GM19468 (cell line): ENCODE measurements around the gene COL16A1.

Source experiments
- ATAC-seq: cut with Tn5 transposase; IDR thresholded peaks from one replicate; pipeline ENCODE4 v1.9.1; 2021; ENCODE audit warnings: mild to moderate bottlenecking, moderate library complexity, moderate number of reproducible peaks; ENCODE audit not compliant: unreplicated experiment; ENCODE audit errors: extremely low read depth

The COL16A1 gene

GRCh38 chr1:31703431-31704270 lies at the start of gene COL16A1:
Gene COL16A1, minus strand, starts transcription at chr1:31704017. Its CDS starts 1,824 bp downstream, at chr1:31702193.
- no peak for ATAC-seq

- no peak for ATAC-seq
These were observed 49.2 kb upstream of the COL16A1 start for GRCh38 chr1:31752952-31753475.

- no peak for ATAC-seq
These were observed 48.4 kb upstream of the COL16A1 start for GRCh38 chr1:31752258-31752657.

GRCh38 chr1:31751822-31752241 lies 48.0 kb upstream of the COL16A1 start:
- ATAC-seq, result no peak

- no peak for ATAC-seq
These were observed 47.2 kb upstream of the COL16A1 start for GRCh38 chr1:31750858-31751510.

- ATAC-seq, result no peak
These were observed 46.2 kb upstream of the COL16A1 start for GRCh38 chr1:31749785-31750735.

GRCh38 chr1:31748365-31748764 lies 44.5 kb upstream of the COL16A1 start:
- no peak for ATAC-seq

- no peak for ATAC-seq
These were observed 43.5 kb upstream of the COL16A1 start for GRCh38 chr1:31747304-31747703.

GRCh38 chr1:31746687-31747086 lies 42.9 kb upstream of the COL16A1 start:
- ATAC-seq, result no peak

- ATAC-seq, result no peak
These were observed 42.3 kb upstream of the COL16A1 start for GRCh38 chr1:31745946-31746670.

- ATAC-seq, result no peak
These were observed 41.5 kb upstream of the COL16A1 start for GRCh38 chr1:31745096-31745945.

- no peak for ATAC-seq
These were observed 40.5 kb upstream of the COL16A1 start for GRCh38 chr1:31744165-31744888.

- no peak for ATAC-seq
These were observed 38.8 kb upstream of the COL16A1 start for GRCh38 chr1:31742462-31743212.

GRCh38 chr1:31739346-31739745 lies 35.5 kb upstream of the COL16A1 start:
- no peak for ATAC-seq

GRCh38 chr1:31736675-31737074 lies 32.9 kb upstream of the COL16A1 start:
- ATAC-seq, result no peak

GRCh38 chr1:31735571-31735970 lies 31.8 kb upstream of the COL16A1 start:
- ATAC-seq, result no peak

GRCh38 chr1:31734582-31735107 lies 30.8 kb upstream of the COL16A1 start:
- no peak for ATAC-seq
